PC-9 (cell line): ENCODE data around the gene MAP1S. TPM values are rescaled to one million over a fixed set of nuclear protein-coding genes. Genes with fewer than 3 reads are reported as not detected.

Experiments
- BruUV-seq: library from RNA; stranded (reverse); fragments of 400-500 nt; replicated peaks from 2 replicates; lab custom pipeline; 2021; lab: Mats Ljungman, UMichigan
- CTCF ChIA-PET: fragments of 300-600 bp; sonication (Branson Sonifier 250); formaldehyde crosslinking; loops from one replicate; lab custom pipeline; 2022; ENCODE audit warnings: antibody characterized with exemption; lab: Charles Lee
- POLR2A ChIA-PET: fragments of 300-600 bp; sonication (Branson Sonifier 250); formaldehyde crosslinking; loops from one replicate; lab custom pipeline; 2022; ENCODE audit warnings: antibody characterized with exemption; ENCODE audit not compliant: unreplicated experiment; lab: Charles Lee
- DNase-seq, 2 experiments: peaks; one replicate each; pipeline versions ENCODE4 v3.0.0 to v3.0.0-alpha.2; 2015 to 2022; ENCODE audit warnings: mixed read lengths in 1 of 2
- H2AFZ ChIP-seq: fragments of 200-600 bp; sonication (generic); 2 replicates; pipeline ENCODE4 v1.8.1; 2017; ENCODE audit warnings: antibody characterized with exemption
- H3F3A ChIP-seq: fragments of 200-600 bp; sonication (generic); 2 replicates; pipeline ENCODE4 v1.8.1; 2017; ENCODE audit warnings: antibody characterized with exemption, mild to moderate bottlenecking, low read depth; ENCODE audit not compliant: insufficient read depth
- H3K27ac ChIP-seq: fragments of 200-600 bp; sonication (generic); 2 replicates; pipeline ENCODE4 v1.6.1; 2016; ENCODE audit warnings: mixed run types
- H3K27me3 ChIP-seq: fragments of 200-600 bp; sonication (generic); 2 replicates; pipeline ENCODE4 v1.6.1; 2016; ENCODE audit warnings: low read depth, mixed run types; ENCODE audit not compliant: insufficient read depth
- H3K36me3 ChIP-seq: fragments of 200-600 bp; sonication (generic); 2 replicates; pipeline ENCODE4 v1.6.1; 2016; ENCODE audit warnings: low read depth, mixed run types
- H3K4me1 ChIP-seq: fragments of 200-600 bp; sonication (generic); replicated peaks from 2 replicates; pipeline ENCODE4 v1.6.1; 2016; ENCODE audit warnings: mixed run types; ENCODE audit not compliant: insufficient read depth
- H3K4me2 ChIP-seq: fragments of 200-600 bp; sonication (generic); 2 replicates; pipeline ENCODE4 v1.6.1; 2017; ENCODE audit warnings: mixed run types
- H3K4me3 ChIP-seq: fragments of 200-600 bp; sonication (generic); 2 replicates; pipeline ENCODE4 v1.6.1; 2016; ENCODE audit warnings: mixed run types
- H3K79me2 ChIP-seq: fragments of 200-600 bp; sonication (generic); 2 replicates; pipeline ENCODE4 v1.6.1; 2017; ENCODE audit warnings: low read depth, mixed run types
- H3K9me2 ChIP-seq: fragments of 200-600 bp; sonication (generic); 2 replicates; pipeline ENCODE4 v1.8.1; 2017; ENCODE audit warnings: mild to moderate bottlenecking; ENCODE audit not compliant: insufficient read depth
- H3K9me3 ChIP-seq: fragments of 200-600 bp; sonication (generic); 2 replicates; pipeline ENCODE4 v1.8.1; 2016; ENCODE audit warnings: low read depth; ENCODE audit not compliant: insufficient read depth
- H4K20me1 ChIP-seq: fragments of 200-600 bp; sonication (generic); 2 replicates; pipeline ENCODE4 v1.8.1; 2017; ENCODE audit not compliant: insufficient read depth
- CTCF ChIP-seq: fragments of 200-600 bp; sonication (generic); conservative IDR thresholded peaks from 2 replicates; pipeline ENCODE4 v1.6.1; 2017; ENCODE audit warnings: mixed run types, antibody characterized with exemption, mild to moderate bottlenecking, moderate library complexity
- EZH2 ChIP-seq: fragments of 200-600 bp; sonication (generic); IDR thresholded peaks from 2 replicates; pipeline ENCODE4 v1.8.0; 2017; ENCODE audit warnings: antibody characterized with exemption, low read depth
- intact Hi-C: fragments of 100-400 bp; cut with micrococcal nuclease; formaldehyde crosslinking; loops from one replicate; pipeline ENCODE4 v1.10.0; 2022; ENCODE audit not compliant: unreplicated experiment
- total RNA-seq: library from RNA; stranded (reverse); gene quantifications from 2 replicates; pipeline ENCODE4 v1.2.3, GENCODE V29; 2021

Gene MAP1S
- total RNA-seq, 1 experiment from 2014 or later: 86.9 TPM

GRCh38 chr19:17743874-17744580, 24.7 kb downstream of the MAP1S start:
- Histone ChIP-seq H3K36me3 (no peaks in the 10 kb centered on the region), H3K79me2 (no peaks in the 10 kb centered on the region), H3F3A (peaks cover 16% of the 10 kb centered on the region), H3K9me3 (no peaks in the 10 kb centered on the region), H2AFZ (no peak overlapping the region), H3K4me2 (no peak overlapping the region), H3K4me1 (peaks cover 5% of the 10 kb centered on the region; the same call in 1 of the 2 replicates), H4K20me1 (no peaks in the 10 kb centered on the region), H3K27me3 (no peaks in the 10 kb centered on the region), H3K9me2 (no peaks in the 10 kb centered on the region), H3K4me3 (no peak overlapping the region), H3K27ac (no peak overlapping the region)
- ChIA-PET POLR2A (no interaction called here), CTCF (no interaction called here)
- no peak for TF ChIP-seq CTCF
- no peak for TF ChIP-seq EZH2
- DNase-seq: peak in 1 of 2 experiments; percentile 52
- intact Hi-C loops: no loop called here
- BruUV-seq: no TSS peak

- Histone ChIP-seq H3K4me1 (peaks cover 5% of the 10 kb centered on the region; the same call in 1 of the 2 replicates), H2AFZ (0 out of 2 replicates have a peak overlapping the region, but pooled peaks have one; percentile 67), H3K27me3 (no peaks in the 10 kb centered on the region), H3K9me3 (no peaks in the 10 kb centered on the region), H3K79me2 (no peaks in the 10 kb centered on the region), H3K36me3 (no peaks in the 10 kb centered on the region), H4K20me1 (no peaks in the 10 kb centered on the region), H3K4me2 (peak overlapping the region; percentile 92), H3K27ac (no peak overlapping the region), H3K9me2 (no peaks in the 10 kb centered on the region), H3K4me3 (peak overlapping the region; percentile 58), H3F3A (peaks cover 12% of the 10 kb centered on the region)
- DNase-seq: peak; percentile 87 to 93
- POLR2A ChIA-PET: interaction anchor here (0.6 kb wide), 2 partner anchors 83 to 107 kb away, joined by 3 to 5 read pairs; no protein-coding TSS in a partner anchor
- intact Hi-C loops: no loop called here
- CTCF ChIA-PET: no interaction called here
- no peak for TF ChIP-seq CTCF
- TF ChIP-seq EZH2: no peak
- no TSS peak for BruUV-seq
These were observed 28.2 kb downstream of the MAP1S start for GRCh38 chr19:17747205-17748098.

- ChIA-PET POLR2A (no interaction called here), CTCF (no interaction called here)
- BruUV-seq: no TSS peak
- TF ChIP-seq CTCF (no peak), EZH2 (no peak)
- H3K4me2 ChIP-seq: no peak overlapping the region
- H3K79me2 ChIP-seq: no peaks in the 10 kb centered on the region
- H2AFZ ChIP-seq: no peak overlapping the region
- no peaks in the 10 kb centered on the region for H4K20me1 ChIP-seq
- no peak overlapping the region for H3K27ac ChIP-seq
- DNase-seq: no peak
- H3K4me3 ChIP-seq: no peak overlapping the region
- H3K36me3 ChIP-seq: no peaks in the 10 kb centered on the region
- no peaks in the 10 kb centered on the region for H3K9me2 ChIP-seq
- intact Hi-C loops: no loop called here
- H3K9me3 ChIP-seq: no peaks in the 10 kb centered on the region
- no peaks in the 10 kb centered on the region for H3K27me3 ChIP-seq
- peaks cover 15% of the 10 kb centered on the region for H3F3A ChIP-seq
- peaks cover 5% of the 10 kb centered on the region; the same call in 1 of the 2 replicates for H3K4me1 ChIP-seq
These were observed 29.8 kb downstream of the MAP1S start for GRCh38 chr19:17748884-17749638.
